Measurements from ENCODE around the gene DEXI.

DEXI gene

GRCh38 chr16:10942352-10943063 lies at the start of gene DEXI:
Gene DEXI (minus strand): TSS chr16:10942468. CDS start chr16:10942005, 463 bp downstream.
- peak; percentile 96 for DNase-seq

GRCh38 chr16:10990378-10990777 lies 48.1 kb upstream of the DEXI start:
- no peak for DNase-seq

GRCh38 chr16:10989559-10989958 lies 47.3 kb upstream of the DEXI start:
- DNase-seq: no peak

- DNase-seq: no peak
Measured at GRCh38 chr16:10988879-10989278, 46.6 kb upstream of the DEXI start.

GRCh38 chr16:10988164-10988803 lies 46.0 kb upstream of the DEXI start:
- DNase-seq: peak; percentile 86

GRCh38 chr16:10987361-10988163 lies 45.3 kb upstream of the DEXI start:
- DNase-seq: peak; percentile 24

- no peak for DNase-seq
Measured at GRCh38 chr16:10984509-10984908, 42.2 kb upstream of the DEXI start.

GRCh38 chr16:10983159-10983558 lies 40.9 kb upstream of the DEXI start:
- peak; percentile 39 for DNase-seq

GRCh38 chr16:10982465-10983150 lies 40.3 kb upstream of the DEXI start:
- no peak for DNase-seq

GRCh38 chr16:10981697-10982216 lies 39.5 kb upstream of the DEXI start:
- peak; percentile 68 for DNase-seq

GRCh38 chr16:10980813-10981212 lies 38.5 kb upstream of the DEXI start:
- no peak for DNase-seq

GRCh38 chr16:10979717-10980601 lies 37.7 kb upstream of the DEXI start:
- DNase-seq: no peak

GRCh38 chr16:10978871-10979446 lies 36.7 kb upstream of the DEXI start:
- DNase-seq: no peak

- no peak for DNase-seq
Measured at GRCh38 chr16:10978124-10978523, 35.9 kb upstream of the DEXI start.

GRCh38 chr16:10976634-10977033 lies 34.4 kb upstream of the DEXI start:
- DNase-seq: no peak

GRCh38 chr16:10972819-10973464 lies 30.7 kb upstream of the DEXI start:
- no peak for DNase-seq

GRCh38 chr16:10972108-10972818 lies 30.0 kb upstream of the DEXI start:
- no peak for DNase-seq

GRCh38 chr16:10971560-10971961 lies 29.3 kb upstream of the DEXI start:
- DNase-seq: peak; percentile 45

- no peak for DNase-seq
Measured at GRCh38 chr16:10970065-10970464, 27.8 kb upstream of the DEXI start.

GRCh38 chr16:10969615-10970014 lies 27.3 kb upstream of the DEXI start:
- no peak for DNase-seq
